GM19468 (cell line): ENCODE measurements around the gene ME2.
"Not testable (repeated sequence)": the region's sequence is repeated elsewhere in the genome, so short reads cannot be mapped to it uniquely, and the experiment has no call there.

ENCODE experiments used
- ATAC-seq: cut with Tn5 transposase; IDR thresholded peaks from one replicate; pipeline ENCODE4 v1.9.1; 2021; ENCODE audit warnings: mild to moderate bottlenecking, moderate library complexity, moderate number of reproducible peaks; ENCODE audit not compliant: unreplicated experiment; ENCODE audit errors: extremely low read depth

The ME2 gene

GRCh38 chr18:50859793-50860555, 18.9 kb upstream of the ME2 start:
- ATAC-seq = no peak

- ATAC-seq = no peak
Observed at GRCh38 chr18:50861617-50862016, 17.3 kb upstream of the ME2 start.

- no peak for ATAC-seq
Observed at GRCh38 chr18:50862401-50862800, 16.5 kb upstream of the ME2 start.

GRCh38 chr18:50863840-50864375, 15.0 kb upstream of the ME2 start:
- ATAC-seq = no peak

- no peak for ATAC-seq
Observed at GRCh38 chr18:50866765-50867164, 12.2 kb upstream of the ME2 start.

GRCh38 chr18:50869150-50869549, 9.8 kb upstream of the ME2 start:
- no peak for ATAC-seq

- ATAC-seq = no peak
Observed at GRCh38 chr18:50870138-50870845, 8.6 kb upstream of the ME2 start.

- no peak for ATAC-seq
Observed at GRCh38 chr18:50871846-50872245, 7.1 kb upstream of the ME2 start.

GRCh38 chr18:50875966-50876536, 2.9 kb upstream of the ME2 start:
- no peak for ATAC-seq

- ATAC-seq = no peak
Observed at GRCh38 chr18:50877545-50878265, 1.2 kb upstream of the ME2 start.

- ATAC-seq = no peak
Observed at GRCh38 chr18:50879302-50880118, 592 bp downstream of the ME2 start.

GRCh38 chr18:50880119-50880465, 1.2 kb downstream of the ME2 start:
- ATAC-seq = no peak

GRCh38 chr18:50880944-50881343, 2.0 kb downstream of the ME2 start:
- not testable (repeated sequence) for ATAC-seq

- no peak for ATAC-seq
Observed at GRCh38 chr18:50886929-50887328, 8.0 kb downstream of the ME2 start.

- no peak for ATAC-seq
Observed at GRCh38 chr18:50895350-50896045, 16.6 kb downstream of the ME2 start.

- ATAC-seq = no peak
Observed at GRCh38 chr18:50896093-50896492, 17.2 kb downstream of the ME2 start.

- ATAC-seq = no peak
Observed at GRCh38 chr18:50898919-50899318, 20.0 kb downstream of the ME2 start.

- no peak for ATAC-seq
Observed at GRCh38 chr18:50902797-50903196, 23.9 kb downstream of the ME2 start.

- no peak for ATAC-seq
Observed at GRCh38 chr18:50906843-50907242, 27.9 kb downstream of the ME2 start.
